ENCODE data around the gene ZNF599. TPM values are rescaled to one million over a fixed set of nuclear protein-coding genes. Genes with fewer than 3 reads are reported as not detected.
A peak's percentile ranks its signal among the peaks of the same experiment; 100 is the strongest.

The ZNF599 gene
- polyA plus RNA-seq, 1 experiment, result 7.1 TPM

DNA sequence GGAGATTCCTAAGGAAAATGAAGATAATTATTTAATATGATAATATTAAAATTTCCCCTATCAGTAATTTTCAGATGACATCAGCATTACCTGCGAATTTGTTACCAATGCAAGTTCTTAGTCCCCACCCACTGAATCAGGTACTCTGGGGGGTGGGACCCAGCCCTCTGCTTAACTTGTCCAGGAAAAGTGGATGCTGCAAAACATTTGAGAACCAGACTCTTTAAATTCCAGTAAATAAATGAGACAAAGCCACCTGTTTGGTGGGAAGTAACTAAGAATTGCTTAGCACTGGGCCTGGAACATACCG is 495 bp upstream of the ZNF599 start:
- no peak for TF ChIP-seq CTCF (IDR thresholded peaks at IDR 0.05; ENCODE audit: insufficient read depth, low read depth, low read length)
- no peak for DNase-seq (ENCODE audit: low read depth)
- H3K4me3 ChIP-seq (ENCODE audit: low read depth, low read length), result peak overlapping the region; percentile 80
- ChIA-PET CTCF (no interaction called here), POLR2A (no interaction called here)
- peaks cover 7% of the 10 kb centered on the region for H3K36me3 ChIP-seq (ENCODE audit: control insufficient read depth, insufficient read depth, low read length)
- H3K27me3 ChIP-seq (ENCODE audit: control insufficient read depth, insufficient read depth, low read length), result no peaks in the 10 kb centered on the region

- POLR2A ChIA-PET, result no interaction called here
- Histone ChIP-seq H3K36me3 (ENCODE audit: control insufficient read depth, insufficient read depth, low read length) (peaks cover 18% of the 10 kb centered on the region), H3K4me3 (ENCODE audit: low read depth, low read length) (no peak overlapping the region), H3K27me3 (ENCODE audit: control insufficient read depth, insufficient read depth, low read length) (no peaks in the 10 kb centered on the region)
- no peak for TF ChIP-seq CTCF (IDR thresholded peaks at IDR 0.05; ENCODE audit: insufficient read depth, low read depth, low read length)
- no peak for DNase-seq (ENCODE audit: low read depth)
- CTCF ChIA-PET, result interaction anchor here (0.6 kb wide), 1 partner anchor 129 kb away, joined by 3 read pairs; no protein-coding TSS in a partner anchor
These were observed 5.1 kb downstream of the ZNF599 start for GRCh38 chr19:34767951-34768350.

DNA sequence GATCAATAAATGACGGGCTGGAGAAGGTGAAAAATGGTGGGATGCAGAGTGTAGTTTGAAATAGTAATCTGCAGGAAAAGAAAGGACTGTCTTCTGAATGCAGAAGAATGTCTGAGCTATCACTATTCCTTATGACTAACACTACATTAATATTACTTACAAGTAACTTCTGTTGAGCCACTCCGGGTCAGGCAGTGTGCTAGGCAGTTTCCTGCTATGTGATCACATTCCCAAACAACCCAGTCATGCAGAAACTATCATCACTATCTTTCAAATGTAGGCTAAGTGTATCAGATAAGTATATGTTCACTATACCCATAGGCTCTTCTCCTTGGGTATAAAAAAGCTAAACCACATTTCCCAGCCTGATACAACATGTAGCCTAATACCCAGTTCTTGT is 6.6 kb downstream of the ZNF599 start:
- Histone ChIP-seq H3K4me3 (ENCODE audit: low read depth, low read length) (no peak overlapping the region), H3K36me3 (ENCODE audit: control insufficient read depth, insufficient read depth, low read length) (peaks cover 18% of the 10 kb centered on the region), H3K27me3 (ENCODE audit: control insufficient read depth, insufficient read depth, low read length) (no peaks in the 10 kb centered on the region)
- CTCF ChIA-PET, result no interaction called here
- POLR2A ChIA-PET, result no interaction called here
- no peak for DNase-seq (ENCODE audit: low read depth)
- TF ChIP-seq CTCF (IDR thresholded peaks at IDR 0.05; ENCODE audit: insufficient read depth, low read depth, low read length), result no peak

DNA sequence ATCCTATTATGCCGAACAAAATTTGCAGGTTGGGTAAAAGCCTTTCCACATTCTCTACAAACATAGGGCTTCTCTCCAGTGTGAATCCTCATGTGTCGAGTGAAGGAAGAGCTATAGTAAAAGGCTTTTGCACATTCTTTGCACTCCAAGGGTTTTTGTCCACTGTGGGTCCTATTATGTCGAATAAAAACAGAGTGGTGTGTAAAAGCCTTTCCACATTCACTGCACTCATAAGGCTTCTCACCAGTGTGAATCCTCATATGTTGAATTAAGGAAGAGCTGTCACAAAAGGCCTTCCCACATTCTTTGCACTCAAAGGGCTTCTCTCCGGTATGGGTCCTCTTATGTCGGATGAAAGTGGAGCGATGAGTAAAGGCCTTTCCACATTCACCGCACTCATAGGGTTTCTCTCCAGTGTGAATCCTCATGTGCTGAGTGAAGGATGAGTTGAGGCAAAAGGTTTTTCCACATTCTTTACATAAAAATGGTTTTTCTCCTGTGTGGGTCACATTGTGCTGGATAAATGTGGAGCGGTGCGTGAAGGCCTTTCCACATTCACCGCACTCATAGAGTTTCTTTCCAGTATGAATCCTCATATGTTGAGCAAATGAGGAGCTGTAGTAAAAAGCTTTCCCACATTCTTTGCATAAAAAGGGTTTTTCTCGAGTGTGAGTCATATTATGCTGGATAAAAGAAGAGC is 13.6 kb downstream of the ZNF599 start:
- no peak for TF ChIP-seq CTCF (IDR thresholded peaks at IDR 0.05; ENCODE audit: insufficient read depth, low read depth, low read length)
- no peak overlapping the region for H3K4me3 ChIP-seq (ENCODE audit: low read depth, low read length)
- CTCF ChIA-PET, result no interaction called here
- DNase-seq (ENCODE audit: low read depth), result no peak
- H3K27me3 ChIP-seq (ENCODE audit: control insufficient read depth, insufficient read depth, low read length), result no peaks in the 10 kb centered on the region
- POLR2A ChIA-PET, result no interaction called here
- peaks cover 2% of the 10 kb centered on the region; the same call in 1 of the 2 replicates for H3K36me3 ChIP-seq (ENCODE audit: control insufficient read depth, insufficient read depth, low read length)

DNA sequence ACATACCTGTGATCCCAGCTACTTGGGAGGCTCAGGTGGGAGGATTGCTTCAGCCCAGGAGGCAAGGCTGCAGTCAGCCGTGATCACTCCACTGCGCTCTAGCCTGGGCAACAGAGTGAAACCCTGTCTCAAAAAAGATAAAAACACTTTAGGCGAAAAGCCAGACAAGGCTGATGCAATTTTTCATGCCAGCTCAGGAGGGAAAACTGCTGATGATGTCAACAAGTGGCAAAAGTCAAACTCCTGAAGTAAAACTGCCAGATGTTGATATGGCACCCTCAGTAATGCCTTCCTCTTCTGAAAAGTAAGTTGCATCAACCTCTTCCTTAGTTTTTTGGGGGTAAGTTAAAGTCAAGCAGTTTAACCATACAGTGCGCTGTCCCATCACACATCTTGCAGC is 15.6 kb downstream of the ZNF599 start:
- no peak for DNase-seq (ENCODE audit: low read depth)
- TF ChIP-seq CTCF (IDR thresholded peaks at IDR 0.05; ENCODE audit: insufficient read depth, low read depth, low read length), result no peak
- CTCF ChIA-PET, result no interaction called here
- Histone ChIP-seq H3K4me3 (ENCODE audit: low read depth, low read length) (no peak overlapping the region), H3K36me3 (ENCODE audit: control insufficient read depth, insufficient read depth, low read length) (no peaks in the 10 kb centered on the region), H3K27me3 (ENCODE audit: control insufficient read depth, insufficient read depth, low read length) (no peaks in the 10 kb centered on the region)
- POLR2A ChIA-PET, result no interaction called here
